Tibial nerve (tissue), 4 donors: Measurements from ENCODE around the gene TRAF3. TPM values are rescaled to one million over a fixed set of nuclear protein-coding genes. Genes with fewer than 3 reads are reported as not detected.

Source experiments
- DNase-seq, 2 donors: peaks; one replicate each; pipeline ENCODE4 v3.0.0-alpha.2; 2019; ENCODE audit warnings: low spot score in 2 of 2
- H3K27ac ChIP-seq, 4 donors: fragments of 200-600 bp; sonication (generic) in 3 of 4; one replicate each; pipeline ENCODE4 v1.5.1; 2017 to 2019; ENCODE audit warnings: mild to moderate bottlenecking in 1 of 4
- H3K27me3 ChIP-seq, 2 donors: fragments of 200-600 bp; sonication (generic) in 1 of 2; one replicate each; pipeline versions ENCODE4 v1.5.1 to v1.6.0; 2017 to 2019
- H3K36me3 ChIP-seq, 3 donors: fragments of 200-600 bp; sonication (generic); one replicate each; pipeline ENCODE4 v1.5.1; 2018 to 2019
- H3K4me1 ChIP-seq, 4 donors: fragments of 200-600 bp; sonication (generic) in 3 of 4; one replicate each; pipeline ENCODE4 v1.5.1; 2017 to 2019
- H3K4me3 ChIP-seq, 4 donors: fragments of 200-600 bp; sonication (generic) in 3 of 4; one replicate each; pipeline ENCODE4 v1.5.1; 2017 to 2019; ENCODE audit warnings: mild to moderate bottlenecking in 1 of 4, moderate library complexity in 1 of 4
- H3K9me3 ChIP-seq, 4 donors: fragments of 200-600 bp; sonication (generic) in 3 of 4; one replicate each; pipeline ENCODE4 v1.5.1; 2017 to 2019
- EP300 ChIP-seq, 2 donors: sonication (generic); formaldehyde crosslinking; IDR thresholded peaks; one replicate each; pipeline ENCODE4 v1.6.1; 2017; ENCODE audit warnings: antibody characterized with exemption in 2 of 2, mild to moderate bottlenecking in 1 of 2
- POLR2A ChIP-seq, 2 donors: fragments of 450-650 bp; IDR thresholded peaks; one replicate each; pipeline ENCODE4 v1.6.1; 2017; ENCODE audit warnings: antibody characterized with exemption in 2 of 2, mild to moderate bottlenecking in 2 of 2, moderate library complexity in 2 of 2
- WGBS, 2 donors: methylation state at CpG; one replicate each; pipeline ENCODE4 v1.1.5; 2018; 5-methylcytosine and 5-hydroxymethylcytosine counted together
- total RNA-seq, 4 donors: library from RNA; depleted of rRNA; stranded (reverse); fragments of >200 nt; gene quantifications; one replicate each; pipeline ENCODE4 v1.1.0, GENCODE V29; 2016
- TF ChIP-seq, protein P1 (sequence below), 5 experiments: fragments of 200-600 bp in 3 of 5; fragments of 450-650 bp in 2 of 5; sonication (generic) in 3 of 5; IDR thresholded peaks; one replicate each; pipeline ENCODE4 v1.5.1; 2016 to 2019; ENCODE audit warnings: antibody characterized with exemption in 5 of 5, mild to moderate bottlenecking in 3 of 5, moderate library complexity in 2 of 5

Gene TRAF3
- total RNA-seq, 4 donors from 2014 or later: 4.8 to 20.7 (median 13.4) TPM

DNA sequence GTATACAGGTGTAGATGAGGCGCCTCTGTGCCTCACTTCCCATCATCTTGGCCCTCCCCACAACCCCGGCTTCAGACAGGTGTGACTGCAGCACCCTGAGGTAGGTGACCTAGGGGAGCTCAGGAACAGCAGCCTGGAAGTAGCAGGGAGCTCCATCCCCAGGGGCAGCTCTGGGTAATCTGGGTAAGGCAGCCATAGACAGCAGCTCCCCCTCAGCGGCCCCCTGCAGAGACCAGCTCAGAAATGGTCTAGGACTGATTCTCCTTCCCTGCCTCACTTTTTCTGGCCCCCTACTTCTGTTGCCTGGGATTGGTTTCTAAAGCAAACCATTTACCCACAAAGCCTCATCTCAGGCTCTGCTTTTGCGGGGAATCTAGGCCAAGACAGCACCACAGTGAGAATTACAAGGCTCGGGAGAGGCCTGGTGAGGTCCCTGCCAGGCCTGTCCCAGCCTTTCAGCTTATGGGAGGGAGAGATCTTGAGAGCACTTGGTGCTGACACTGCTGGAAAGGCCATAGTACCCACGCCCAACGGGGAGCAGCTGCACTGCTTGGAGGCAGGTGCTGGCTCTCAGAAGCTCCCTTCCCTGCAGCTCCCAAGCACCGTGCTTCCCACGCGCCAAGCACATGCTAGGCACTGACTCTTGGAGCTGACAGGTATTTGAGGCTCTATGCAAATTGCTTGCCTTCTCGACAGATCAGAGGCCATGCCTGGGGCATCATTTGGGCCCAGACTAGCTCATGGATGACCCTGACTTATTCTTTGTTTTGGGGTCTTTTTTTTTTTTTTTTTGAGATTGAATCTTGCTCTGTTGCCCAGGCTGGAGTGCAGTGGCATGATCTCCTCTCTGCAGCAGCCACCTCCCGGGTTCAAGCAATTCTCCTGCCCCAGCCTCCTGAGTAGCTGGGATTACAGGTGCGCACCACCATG lies 45.1 kb upstream of the TRAF3 start:
- Histone ChIP-seq H3K27me3 (no peaks in the 10 kb centered on the region), H3K36me3 (peaks cover 0 to 61% (median 1%) of the 10 kb centered on the region in 3 donors), H3K27ac (no peak overlapping the region), H3K4me3 (no peak overlapping the region), H3K4me1 (peaks cover 0 to 8% (median 0%) of the 10 kb centered on the region in 4 donors), H3K9me3 (no peaks in the 10 kb centered on the region)
- DNase-seq: no peak
- TF ChIP-seq, protein P1, sequence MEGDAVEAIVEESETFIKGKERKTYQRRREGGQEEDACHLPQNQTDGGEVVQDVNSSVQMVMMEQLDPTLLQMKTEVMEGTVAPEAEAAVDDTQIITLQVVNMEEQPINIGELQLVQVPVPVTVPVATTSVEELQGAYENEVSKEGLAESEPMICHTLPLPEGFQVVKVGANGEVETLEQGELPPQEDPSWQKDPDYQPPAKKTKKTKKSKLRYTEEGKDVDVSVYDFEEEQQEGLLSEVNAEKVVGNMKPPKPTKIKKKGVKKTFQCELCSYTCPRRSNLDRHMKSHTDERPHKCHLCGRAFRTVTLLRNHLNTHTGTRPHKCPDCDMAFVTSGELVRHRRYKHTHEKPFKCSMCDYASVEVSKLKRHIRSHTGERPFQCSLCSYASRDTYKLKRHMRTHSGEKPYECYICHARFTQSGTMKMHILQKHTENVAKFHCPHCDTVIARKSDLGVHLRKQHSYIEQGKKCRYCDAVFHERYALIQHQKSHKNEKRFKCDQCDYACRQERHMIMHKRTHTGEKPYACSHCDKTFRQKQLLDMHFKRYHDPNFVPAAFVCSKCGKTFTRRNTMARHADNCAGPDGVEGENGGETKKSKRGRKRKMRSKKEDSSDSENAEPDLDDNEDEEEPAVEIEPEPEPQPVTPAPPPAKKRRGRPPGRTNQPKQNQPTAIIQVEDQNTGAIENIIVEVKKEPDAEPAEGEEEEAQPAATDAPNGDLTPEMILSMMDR (IDR thresholded peaks at IDR 0.05): no peak
- TF ChIP-seq EP300 (IDR thresholded peaks at IDR 0.05) (no peak), POLR2A (IDR thresholded peaks at IDR 0.05) (no peak)
- WGBS, 2 donors: 87 to 92% methylated on average over 13 of the region's 13 CpGs

DNA sequence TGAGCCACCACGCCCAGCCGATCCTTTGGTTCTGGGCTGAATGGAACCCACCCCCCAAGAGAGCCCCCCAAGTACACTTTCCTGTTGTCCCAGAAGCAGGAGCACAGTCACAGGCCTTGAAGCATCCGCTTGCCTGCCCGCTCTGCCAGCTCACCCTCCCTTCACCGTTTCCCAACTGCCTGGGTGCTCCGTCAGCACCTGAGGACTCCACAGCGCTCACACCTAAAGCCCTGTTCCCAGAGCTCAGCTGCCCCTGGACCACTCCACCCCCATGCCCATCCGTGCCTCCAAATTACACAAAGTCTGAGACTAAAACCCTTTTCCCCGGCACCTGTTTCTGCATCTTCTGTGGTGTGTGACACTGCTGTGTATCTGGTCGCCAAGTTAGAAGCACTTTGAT lies 44.3 kb upstream of the TRAF3 start:
- peaks cover 0 to 58% (median 0%) of the 10 kb centered on the region in 3 donors for H3K36me3 ChIP-seq
- peaks cover 0 to under 1% (median 0%) of the 10 kb centered on the region in 4 donors for H3K4me1 ChIP-seq
- WGBS, 2 donors: 95 to 96% methylated on average over 8 to 10 of the region's 10 CpGs
- H3K9me3 ChIP-seq: no peaks in the 10 kb centered on the region
- TF ChIP-seq, protein P1 (IDR thresholded peaks at IDR 0.05): no peak
- TF ChIP-seq EP300 (IDR thresholded peaks at IDR 0.05) (no peak), POLR2A (IDR thresholded peaks at IDR 0.05) (no peak)
- no peaks in the 10 kb centered on the region for H3K27me3 ChIP-seq
- H3K4me3 ChIP-seq: no peak overlapping the region
- DNase-seq: no peak
- H3K27ac ChIP-seq: no peak overlapping the region

DNA sequence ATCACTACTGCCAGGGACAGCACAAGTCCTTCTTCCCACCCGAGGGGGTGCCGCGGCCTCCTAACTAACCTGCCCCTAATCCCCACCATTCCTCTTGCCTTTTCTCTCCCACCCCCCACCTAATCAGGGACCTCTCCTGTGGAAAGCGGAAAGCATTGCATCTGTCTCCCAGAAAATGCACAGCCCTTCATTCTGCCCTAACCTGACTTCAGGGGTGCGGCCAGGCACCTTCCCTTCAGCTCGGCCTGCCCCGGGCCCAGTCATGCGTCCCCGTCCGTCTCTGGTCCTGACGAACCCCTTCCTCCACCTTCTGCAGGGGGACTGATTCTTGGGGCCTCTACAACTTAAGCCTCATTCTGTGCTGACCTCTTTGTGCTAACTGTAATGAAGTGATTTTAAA lies 43.9 kb upstream of the TRAF3 start:
- no peak overlapping the region for H3K4me3 ChIP-seq
- 87% methylated on average over 11 of the region's 11 CpGs for WGBS, 2 donors
- H3K27me3 ChIP-seq: no peaks in the 10 kb centered on the region
- no peaks in the 10 kb centered on the region for H3K9me3 ChIP-seq
- no peak overlapping the region for H3K27ac ChIP-seq
- no peaks in the 10 kb centered on the region for H3K4me1 ChIP-seq
- TF ChIP-seq EP300 (IDR thresholded peaks at IDR 0.05): no peak
- TF ChIP-seq, protein P1 (IDR thresholded peaks at IDR 0.05): no peak
- no peak for DNase-seq
- peaks cover 0 to 56% (median 0%) of the 10 kb centered on the region in 3 donors for H3K36me3 ChIP-seq

DNA sequence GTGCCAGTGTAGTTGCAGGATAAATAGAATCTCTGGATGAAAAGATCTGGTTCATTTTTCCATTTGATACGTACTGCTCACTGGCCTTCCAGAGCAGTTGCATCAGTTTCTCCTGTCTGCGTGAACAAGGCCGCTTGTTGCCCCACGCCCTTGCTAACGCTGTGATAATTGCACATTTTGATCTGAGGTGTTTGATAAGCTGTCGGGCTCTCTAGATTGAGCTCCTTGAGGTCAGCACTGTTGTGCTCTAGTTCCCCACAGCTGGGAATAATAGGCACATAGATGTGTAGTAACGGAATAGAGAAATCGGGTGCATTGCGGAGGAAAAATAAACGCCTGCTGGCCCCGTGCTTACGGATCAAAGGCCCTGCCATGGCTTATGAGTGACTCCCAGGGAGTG lies 42.8 kb upstream of the TRAF3 start:
- Histone ChIP-seq H3K9me3 (no peaks in the 10 kb centered on the region), H3K27me3 (no peaks in the 10 kb centered on the region), H3K27ac (no peak overlapping the region), H3K36me3 (peaks cover 0 to 56% (median 0%) of the 10 kb centered on the region in 3 donors), H3K4me1 (no peaks in the 10 kb centered on the region), H3K4me3 (no peak overlapping the region)
- 91 to 93% methylated on average over 12 of the region's 12 CpGs for WGBS, 2 donors
- TF ChIP-seq, protein P1 (IDR thresholded peaks at IDR 0.05): no peak
- TF ChIP-seq POLR2A (IDR thresholded peaks at IDR 0.05): no peak
- TF ChIP-seq EP300 (IDR thresholded peaks at IDR 0.05): no peak
- no peak for DNase-seq

DNA sequence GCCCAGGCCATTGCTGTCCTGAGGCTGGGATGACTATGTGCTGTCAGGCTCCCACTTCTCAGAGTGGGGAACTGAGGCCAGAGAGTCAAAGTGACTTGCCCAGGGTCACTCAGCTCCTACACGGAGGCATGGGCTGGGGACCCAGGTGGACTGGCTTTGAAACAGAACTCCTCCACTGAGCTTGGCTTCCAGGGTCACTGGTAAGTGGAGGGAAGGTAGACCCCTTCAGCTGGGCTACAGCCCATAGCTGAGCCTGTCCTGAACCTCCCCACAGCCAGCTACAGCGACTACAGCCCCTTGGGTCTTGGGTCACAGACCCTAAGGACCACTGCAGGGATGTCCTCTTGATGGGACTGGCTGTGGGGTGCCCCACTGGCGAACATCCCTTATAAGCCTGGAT lies 40.3 kb upstream of the TRAF3 start:
- no peaks in the 10 kb centered on the region for H3K27me3 ChIP-seq
- DNase-seq: no peak
- H3K27ac ChIP-seq: no peak overlapping the region
- TF ChIP-seq, protein P1 (IDR thresholded peaks at IDR 0.05): no peak
- no peak for TF ChIP-seq EP300 (IDR thresholded peaks at IDR 0.05)
- no peak for TF ChIP-seq POLR2A (IDR thresholded peaks at IDR 0.05)
- peaks cover 0 to 43% (median 0%) of the 10 kb centered on the region in 3 donors for H3K36me3 ChIP-seq
- H3K9me3 ChIP-seq: peaks cover 0 to 15% (median 2%) of the 10 kb centered on the region in 4 donors
- no peak overlapping the region for H3K4me3 ChIP-seq
- H3K4me1 ChIP-seq: no peaks in the 10 kb centered on the region
- WGBS, 2 donors: 100% methylated on average over 3 of the region's 3 CpGs
